PC-3 (cell line): ENCODE measurements around the gene COLEC11. TPM values are rescaled to one million over a fixed set of nuclear protein-coding genes. Genes with fewer than 3 reads are reported as not detected.

ENCODE experiments used
- ATAC-seq: fragments of 200-7000 bp; cut with Tn5 transposase; 2 replicates; pipeline ENCODE4 v1.9.1; 2020; ENCODE audit warnings: mild to moderate bottlenecking, moderate library complexity
- BruUV-seq: library from RNA; stranded (reverse); fragments of 400-500 nt; replicated peaks from 2 replicates; lab custom pipeline; 2021; lab: Mats Ljungman, UMichigan
- CTCF ChIA-PET: fragments of 300-600 bp; sonication (Branson Sonifier 250); formaldehyde crosslinking; loops from one replicate; lab custom pipeline; 2022; ENCODE audit warnings: antibody characterized with exemption; lab: Charles Lee
- POLR2A ChIA-PET: fragments of 300-600 bp; sonication (Branson Sonifier 250); formaldehyde crosslinking; loops from one replicate; lab custom pipeline; 2022; ENCODE audit warnings: antibody characterized with exemption; ENCODE audit not compliant: unreplicated experiment; lab: Charles Lee
- DNase-seq: peaks from one replicate; pipeline ENCODE4 v3.0.0-alpha.2; 2015
- H2AFZ ChIP-seq: fragments of 300-600 bp; sonication (generic); 2 replicates; pipeline ENCODE4 v1.6.0; 2016; ENCODE audit warnings: antibody characterized with exemption, low read length
- H3F3A ChIP-seq: fragments of 300-600 bp; sonication (generic); one replicate; pipeline ENCODE4 v1.6.0; 2017; ENCODE audit warnings: antibody characterized with exemption, low read length, control low read depth, mild to moderate bottlenecking; ENCODE audit not compliant: unreplicated experiment
- H3K27ac ChIP-seq: fragments of 300-600 bp; sonication (generic); 2 replicates; pipeline ENCODE4 v1.5.1; 2016; ENCODE audit warnings: mild to moderate bottlenecking, low read length
- H3K27me3 ChIP-seq: fragments of 300-600 bp; sonication (generic); 2 replicates; pipeline ENCODE4 v1.6.1; 2016; ENCODE audit warnings: low read length, mixed read lengths
- H3K36me3 ChIP-seq: fragments of 300-600 bp; sonication (generic); 2 replicates; pipeline ENCODE4 v1.6.1; 2016; ENCODE audit warnings: low read depth, mixed run types, low read length, mixed read lengths
- H3K4me1 ChIP-seq: fragments of 300-600 bp; sonication (generic); 2 replicates; pipeline ENCODE4 v1.5.1; 2016; ENCODE audit warnings: low read length; ENCODE audit not compliant: insufficient read depth
- H3K4me2 ChIP-seq: fragments of 300-600 bp; sonication (generic); 2 replicates; pipeline ENCODE4 v1.6.0; 2016; ENCODE audit warnings: low read length
- H3K4me3 ChIP-seq: fragments of 300-600 bp; sonication (generic); 2 replicates; pipeline ENCODE4 v1.5.1; 2016; ENCODE audit warnings: mild to moderate bottlenecking, low read length, mixed read lengths
- H3K79me2 ChIP-seq: fragments of 300-600 bp; sonication (generic); 2 replicates; pipeline ENCODE4 v1.6.1; 2017; ENCODE audit warnings: low read length, mixed read lengths
- H3K9ac ChIP-seq: fragments of 300-600 bp; sonication (generic); 2 replicates; pipeline ENCODE4 v1.6.0; 2016; ENCODE audit warnings: mild to moderate bottlenecking, low read length
- H3K9me2 ChIP-seq: fragments of 300-600 bp; sonication (generic); replicated peaks from 2 replicates; pipeline ENCODE4 v1.6.1; 2016; ENCODE audit warnings: mixed run types, low read length, mixed read lengths
- H3K9me3 ChIP-seq: fragments of 300-600 bp; sonication (generic); 2 replicates; pipeline ENCODE4 v1.6.1; 2016; ENCODE audit warnings: low read length, mixed read lengths
- H4K20me1 ChIP-seq: fragments of 300-600 bp; sonication (generic); 2 replicates; pipeline ENCODE4 v1.6.1; 2016; ENCODE audit warnings: low read length, mixed read lengths
- EZH2 ChIP-seq: fragments of 300-600 bp; sonication (generic); IDR thresholded peaks from one replicate; pipeline ENCODE4 v1.6.1; 2017; ENCODE audit warnings: antibody characterized with exemption, mild to moderate bottlenecking, low read length; ENCODE audit not compliant: unreplicated experiment
- EZH2phosphoT487 ChIP-seq: fragments of 300-600 bp; sonication (generic); IDR thresholded peaks from 2 replicates; pipeline ENCODE4 v1.6.1; 2018; ENCODE audit warnings: mild to moderate bottlenecking, antibody characterized with exemption, low read length, borderline replicate concordance
- intact Hi-C: fragments of 100-400 bp; cut with micrococcal nuclease; formaldehyde crosslinking; loops from 2 replicates; pipeline ENCODE4 v1.9.0; 2023
- total RNA-seq: library from RNA; depleted of rRNA; stranded (reverse); fragments of >200 nt; gene quantifications from 2 replicates; pipeline ENCODE4 v1.2.3, GENCODE V29; 2014
- TF ChIP-seq, protein P1 (sequence below): fragments of 300-600 bp; sonication (generic); conservative IDR thresholded peaks from 2 replicates; pipeline ENCODE4 v1.5.1; 2017; ENCODE audit warnings: antibody characterized with exemption, low read depth, mild to moderate bottlenecking, low read length

The COLEC11 gene
- total RNA-seq, 1 experiment from 2014 or later: 0.44 TPM

DNA sequence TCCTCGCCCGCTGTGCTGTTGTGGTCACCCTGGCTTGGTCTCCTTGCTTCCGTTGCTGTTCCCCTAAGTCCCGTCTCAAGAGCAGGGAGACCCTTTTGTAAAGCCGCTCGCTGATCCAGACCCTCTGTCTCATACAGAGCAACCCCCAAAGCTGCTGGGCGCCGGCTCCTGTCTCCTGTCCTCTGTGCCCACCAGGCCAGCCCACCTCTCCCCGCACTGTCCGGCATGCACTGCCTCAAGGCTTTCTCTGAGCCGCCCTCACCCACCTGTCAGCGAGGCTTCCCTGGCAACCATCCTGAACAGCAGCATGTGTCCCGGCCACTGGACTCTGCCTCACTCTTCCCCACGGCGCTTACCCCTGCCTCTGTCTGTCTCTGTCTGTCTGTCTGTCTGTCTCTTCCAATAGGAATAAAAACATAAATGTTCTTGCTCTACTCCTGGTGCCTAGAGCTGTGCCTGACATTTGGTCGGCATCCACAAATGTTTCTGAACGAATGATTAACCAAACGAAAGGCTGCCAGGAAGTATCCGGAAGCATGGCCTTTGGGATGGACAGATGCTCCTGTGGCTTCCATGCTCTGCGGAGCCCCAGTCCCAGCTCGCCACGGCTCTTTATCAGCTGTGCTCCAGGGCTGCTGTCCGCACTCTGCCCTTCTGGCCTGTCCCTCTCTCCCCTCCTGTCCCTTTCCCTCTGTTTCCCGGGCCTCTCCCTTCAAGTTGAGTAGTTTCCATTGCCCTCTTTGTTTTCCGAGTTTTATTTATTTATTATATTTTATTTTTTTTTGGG, 7.8 kb downstream of the COLEC11 start:
- ATAC-seq (no peak), DNase-seq (no peak)
- H3K4me1 ChIP-seq: peaks cover 4% of the 10 kb centered on the region; the same call in 1 of the 2 replicates
- TF ChIP-seq, protein P1, sequence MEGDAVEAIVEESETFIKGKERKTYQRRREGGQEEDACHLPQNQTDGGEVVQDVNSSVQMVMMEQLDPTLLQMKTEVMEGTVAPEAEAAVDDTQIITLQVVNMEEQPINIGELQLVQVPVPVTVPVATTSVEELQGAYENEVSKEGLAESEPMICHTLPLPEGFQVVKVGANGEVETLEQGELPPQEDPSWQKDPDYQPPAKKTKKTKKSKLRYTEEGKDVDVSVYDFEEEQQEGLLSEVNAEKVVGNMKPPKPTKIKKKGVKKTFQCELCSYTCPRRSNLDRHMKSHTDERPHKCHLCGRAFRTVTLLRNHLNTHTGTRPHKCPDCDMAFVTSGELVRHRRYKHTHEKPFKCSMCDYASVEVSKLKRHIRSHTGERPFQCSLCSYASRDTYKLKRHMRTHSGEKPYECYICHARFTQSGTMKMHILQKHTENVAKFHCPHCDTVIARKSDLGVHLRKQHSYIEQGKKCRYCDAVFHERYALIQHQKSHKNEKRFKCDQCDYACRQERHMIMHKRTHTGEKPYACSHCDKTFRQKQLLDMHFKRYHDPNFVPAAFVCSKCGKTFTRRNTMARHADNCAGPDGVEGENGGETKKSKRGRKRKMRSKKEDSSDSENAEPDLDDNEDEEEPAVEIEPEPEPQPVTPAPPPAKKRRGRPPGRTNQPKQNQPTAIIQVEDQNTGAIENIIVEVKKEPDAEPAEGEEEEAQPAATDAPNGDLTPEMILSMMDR: no peak
- no peak for TF ChIP-seq EZH2phosphoT487
- no peak for TF ChIP-seq EZH2
- H3K79me2 ChIP-seq: no peaks in the 10 kb centered on the region
- H3K36me3 ChIP-seq: no peaks in the 10 kb centered on the region
- no peaks in the 10 kb centered on the region for H3F3A ChIP-seq
- H2AFZ ChIP-seq: no peak overlapping the region
- ChIA-PET CTCF (no interaction called here), POLR2A (no interaction called here)
- BruUV-seq: no TSS peak
- no peak overlapping the region for H3K27ac ChIP-seq
- H3K27me3 ChIP-seq: no peaks in the 10 kb centered on the region
- intact Hi-C loops: no loop called here
- H3K9me3 ChIP-seq: no peaks in the 10 kb centered on the region
- H4K20me1 ChIP-seq: no peaks in the 10 kb centered on the region
- no peak overlapping the region for H3K4me3 ChIP-seq
- no peak overlapping the region for H3K9ac ChIP-seq
- no peaks in the 10 kb centered on the region for H3K9me2 ChIP-seq
- H3K4me2 ChIP-seq: no peak overlapping the region

DNA sequence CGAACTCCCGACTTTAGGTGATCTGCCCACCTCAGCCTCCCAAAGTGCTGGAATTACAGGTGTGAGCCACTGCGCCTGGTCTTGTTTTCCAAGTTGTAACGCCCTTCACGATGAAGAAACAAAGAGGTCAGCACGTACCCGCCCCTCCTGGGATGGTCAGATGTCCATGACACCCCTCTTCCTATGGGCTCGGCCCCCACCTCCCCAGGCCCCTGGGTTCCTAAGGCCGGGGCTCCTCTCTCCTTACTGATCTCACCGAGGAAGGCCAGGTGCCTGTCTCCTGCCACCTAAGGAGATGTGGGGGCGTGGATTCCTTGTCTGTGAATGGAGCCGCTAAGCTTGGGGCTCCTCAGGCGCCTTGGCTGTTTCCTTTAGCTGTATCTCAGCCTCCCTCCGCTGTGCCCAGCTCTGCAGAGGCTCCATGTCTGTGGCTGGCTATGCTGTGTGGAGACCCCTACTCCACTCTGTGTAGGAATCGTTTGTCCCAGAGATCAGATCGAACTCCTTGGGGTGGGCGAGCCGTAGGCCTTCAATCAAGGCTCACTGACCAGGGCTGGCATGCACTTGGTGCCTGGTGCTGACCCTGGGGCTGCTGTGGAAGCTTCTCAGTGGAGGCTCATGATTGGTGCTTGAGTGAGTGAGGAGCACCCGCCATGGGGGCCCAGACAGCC, 8.8 kb downstream of the COLEC11 start:
- H3K9me2 ChIP-seq: no peaks in the 10 kb centered on the region
- H3K36me3 ChIP-seq: no peaks in the 10 kb centered on the region
- no peak overlapping the region for H3K4me3 ChIP-seq
- POLR2A ChIA-PET: no interaction called here
- BruUV-seq: no TSS peak
- H3K9me3 ChIP-seq: no peaks in the 10 kb centered on the region
- TF ChIP-seq EZH2phosphoT487 (no peak), EZH2 (no peak)
- TF ChIP-seq, protein P1: no peak
- no peaks in the 10 kb centered on the region for H3F3A ChIP-seq
- DNase-seq (no peak), ATAC-seq (no peak)
- H3K27ac ChIP-seq: no peak overlapping the region
- no peak overlapping the region for H3K4me2 ChIP-seq
- CTCF ChIA-PET: no interaction called here
- intact Hi-C loops: no loop called here
- no peaks in the 10 kb centered on the region for H4K20me1 ChIP-seq
- H3K4me1 ChIP-seq: peaks cover 4% of the 10 kb centered on the region; the same call in 1 of the 2 replicates
- H3K79me2 ChIP-seq: no peaks in the 10 kb centered on the region
- no peak overlapping the region for H3K9ac ChIP-seq
- no peak overlapping the region for H2AFZ ChIP-seq
- H3K27me3 ChIP-seq: no peaks in the 10 kb centered on the region
